OCI-LY7 (cell line): ENCODE results near the gene ATXN1.

ENCODE experiments used
- EZH2phosphoT487 ChIP-seq: fragments of 200-600 bp; sonication (generic); IDR thresholded peaks from 2 replicates; pipeline ENCODE4 v1.6.1; 2018; ENCODE audit warnings: low read depth, borderline replicate concordance, mild to moderate bottlenecking, mixed run types, antibody characterized with exemption, low read length, moderate library complexity, mixed read lengths
- TF ChIP-seq, protein P1 (sequence below): fragments of 200-600 bp; sonication (generic); conservative IDR thresholded peaks from 2 replicates; pipeline ENCODE4 v1.5.1; 2014; ENCODE audit warnings: mild to moderate bottlenecking, antibody characterized with exemption, low read length, moderate library complexity, mixed read lengths

DNA sequence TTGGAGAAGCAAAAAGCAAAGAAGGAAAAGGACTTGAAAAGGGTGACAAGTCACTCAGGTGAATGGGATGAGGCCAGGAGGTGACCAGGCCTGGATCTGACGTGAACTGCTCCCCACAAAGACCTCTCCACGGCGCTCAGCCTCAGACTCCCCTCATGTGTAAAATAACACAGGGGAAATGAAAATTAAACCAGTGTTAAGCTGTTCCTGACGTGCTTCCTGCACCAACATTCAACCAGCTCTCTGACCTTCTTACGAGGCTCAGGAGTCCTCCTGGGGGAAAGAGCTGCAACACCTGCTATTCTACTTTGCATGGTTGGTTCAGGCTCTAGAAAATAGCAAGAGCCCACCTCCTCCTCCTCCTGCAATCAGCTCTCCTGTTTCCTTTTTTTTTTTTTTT is 256.7 kb downstream of the ATXN1 start:
- TF ChIP-seq, protein P1, sequence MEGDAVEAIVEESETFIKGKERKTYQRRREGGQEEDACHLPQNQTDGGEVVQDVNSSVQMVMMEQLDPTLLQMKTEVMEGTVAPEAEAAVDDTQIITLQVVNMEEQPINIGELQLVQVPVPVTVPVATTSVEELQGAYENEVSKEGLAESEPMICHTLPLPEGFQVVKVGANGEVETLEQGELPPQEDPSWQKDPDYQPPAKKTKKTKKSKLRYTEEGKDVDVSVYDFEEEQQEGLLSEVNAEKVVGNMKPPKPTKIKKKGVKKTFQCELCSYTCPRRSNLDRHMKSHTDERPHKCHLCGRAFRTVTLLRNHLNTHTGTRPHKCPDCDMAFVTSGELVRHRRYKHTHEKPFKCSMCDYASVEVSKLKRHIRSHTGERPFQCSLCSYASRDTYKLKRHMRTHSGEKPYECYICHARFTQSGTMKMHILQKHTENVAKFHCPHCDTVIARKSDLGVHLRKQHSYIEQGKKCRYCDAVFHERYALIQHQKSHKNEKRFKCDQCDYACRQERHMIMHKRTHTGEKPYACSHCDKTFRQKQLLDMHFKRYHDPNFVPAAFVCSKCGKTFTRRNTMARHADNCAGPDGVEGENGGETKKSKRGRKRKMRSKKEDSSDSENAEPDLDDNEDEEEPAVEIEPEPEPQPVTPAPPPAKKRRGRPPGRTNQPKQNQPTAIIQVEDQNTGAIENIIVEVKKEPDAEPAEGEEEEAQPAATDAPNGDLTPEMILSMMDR = no peak
- TF ChIP-seq EZH2phosphoT487 = no peak
